ENCODE data around the gene TGM4.

The TGM4 gene

DNA sequence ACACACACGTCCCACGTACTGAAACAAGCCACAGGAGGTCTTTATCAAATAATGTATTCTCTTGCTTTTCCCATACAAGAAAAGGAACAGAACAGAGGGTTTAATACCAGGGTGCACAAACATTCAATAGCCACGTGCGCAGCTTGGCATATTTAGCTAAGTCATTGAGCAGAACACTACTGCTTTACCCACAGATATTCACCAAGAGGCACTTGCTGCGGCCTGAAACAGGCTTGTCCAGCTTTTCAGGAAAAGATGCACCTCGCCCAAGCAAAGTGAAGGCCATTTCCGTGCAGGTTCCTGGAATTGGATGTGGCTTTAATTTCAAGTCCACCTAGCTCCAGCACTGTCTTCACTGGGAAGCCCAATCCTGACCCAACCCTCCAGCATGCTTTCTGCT is 84.0 kb downstream of the TGM4 start:
- TF ChIP-seq, protein P1, sequence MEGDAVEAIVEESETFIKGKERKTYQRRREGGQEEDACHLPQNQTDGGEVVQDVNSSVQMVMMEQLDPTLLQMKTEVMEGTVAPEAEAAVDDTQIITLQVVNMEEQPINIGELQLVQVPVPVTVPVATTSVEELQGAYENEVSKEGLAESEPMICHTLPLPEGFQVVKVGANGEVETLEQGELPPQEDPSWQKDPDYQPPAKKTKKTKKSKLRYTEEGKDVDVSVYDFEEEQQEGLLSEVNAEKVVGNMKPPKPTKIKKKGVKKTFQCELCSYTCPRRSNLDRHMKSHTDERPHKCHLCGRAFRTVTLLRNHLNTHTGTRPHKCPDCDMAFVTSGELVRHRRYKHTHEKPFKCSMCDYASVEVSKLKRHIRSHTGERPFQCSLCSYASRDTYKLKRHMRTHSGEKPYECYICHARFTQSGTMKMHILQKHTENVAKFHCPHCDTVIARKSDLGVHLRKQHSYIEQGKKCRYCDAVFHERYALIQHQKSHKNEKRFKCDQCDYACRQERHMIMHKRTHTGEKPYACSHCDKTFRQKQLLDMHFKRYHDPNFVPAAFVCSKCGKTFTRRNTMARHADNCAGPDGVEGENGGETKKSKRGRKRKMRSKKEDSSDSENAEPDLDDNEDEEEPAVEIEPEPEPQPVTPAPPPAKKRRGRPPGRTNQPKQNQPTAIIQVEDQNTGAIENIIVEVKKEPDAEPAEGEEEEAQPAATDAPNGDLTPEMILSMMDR (IDR thresholded peaks at IDR 0.05; ENCODE audit: control extremely low read depth, extremely low read depth, low read depth, missing control alignments): no peak

DNA sequence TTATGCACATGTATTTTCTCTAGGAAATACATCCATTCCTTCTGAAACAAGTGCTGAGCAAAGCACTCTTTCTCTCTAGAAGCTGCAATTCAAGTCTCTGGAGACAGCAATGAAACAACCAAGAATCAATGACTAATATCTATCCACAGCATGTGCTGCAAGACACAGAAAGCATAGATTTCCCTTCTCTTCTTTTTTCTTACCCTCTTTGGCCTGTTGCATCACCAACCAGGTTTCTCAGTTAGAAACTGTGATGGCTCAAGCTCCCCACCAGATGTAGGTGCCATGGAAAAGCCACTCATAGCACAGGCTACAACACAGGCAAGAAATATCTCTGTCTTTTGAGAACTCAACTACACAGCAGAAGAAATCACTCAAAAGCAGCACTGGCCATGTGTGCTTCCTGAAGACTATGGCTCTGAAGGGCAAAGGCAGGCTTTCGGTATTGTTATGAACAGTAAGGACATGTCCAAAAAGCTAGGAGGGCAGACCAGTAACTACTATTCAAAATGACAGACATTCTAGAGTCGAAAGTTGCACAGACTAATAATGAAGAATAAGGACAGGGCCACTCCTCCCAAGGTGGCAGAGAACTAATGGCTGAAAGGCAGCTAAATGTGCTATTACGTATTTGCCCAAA is 86.1 kb downstream of the TGM4 start:
- TF ChIP-seq, protein P1 (IDR thresholded peaks at IDR 0.05; ENCODE audit: control extremely low read depth, extremely low read depth, low read depth, missing control alignments): no peak
- DNase-seq (ENCODE audit: extremely low spot score): no peak
- CTCF ChIA-PET: interaction anchor here (0.9 to 1.8 kb wide), 2 partner anchors 12 to 15 kb away, joined by 3 to 5 read pairs; no protein-coding TSS in a partner anchor
- POLR2A ChIA-PET: no interaction called here

More for the DNA sequence above, 84.0 kb downstream of the TGM4 start:
- ChIA-PET CTCF (interaction anchor here (1.1 kb wide), 1 partner anchor 25 kb away, joined by 3 read pairs; no protein-coding TSS in a partner anchor), POLR2A (no interaction called here)
- DNase-seq (ENCODE audit: extremely low spot score): no peak

DNA sequence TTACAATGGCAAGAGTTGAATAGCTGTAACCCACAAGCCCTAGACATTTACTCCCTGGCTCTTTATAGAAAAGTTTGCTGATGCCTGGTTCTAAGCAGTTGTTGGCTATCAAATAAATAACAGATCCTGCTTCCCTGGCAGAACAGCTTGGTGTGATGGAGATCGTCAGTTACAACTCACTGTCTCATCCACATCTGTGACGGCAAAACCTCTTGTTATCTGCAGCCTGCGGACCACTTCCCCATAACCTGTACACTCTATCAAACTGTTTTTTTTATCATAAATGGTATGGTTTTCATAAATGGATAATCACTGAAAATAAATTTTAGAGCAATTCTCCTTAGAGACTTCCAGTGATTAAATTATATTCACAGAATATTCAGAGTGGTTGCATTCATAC is 87.5 kb downstream of the TGM4 start:
- DNase-seq (ENCODE audit: extremely low spot score): no peak
- POLR2A ChIA-PET: no interaction called here
- TF ChIP-seq, protein P1 (IDR thresholded peaks at IDR 0.05; ENCODE audit: control extremely low read depth, extremely low read depth, low read depth, missing control alignments): no peak
- CTCF ChIA-PET: interaction anchor here (1.8 kb wide), 1 partner anchor 11 kb away, joined by 5 read pairs; no protein-coding TSS in a partner anchor

DNA sequence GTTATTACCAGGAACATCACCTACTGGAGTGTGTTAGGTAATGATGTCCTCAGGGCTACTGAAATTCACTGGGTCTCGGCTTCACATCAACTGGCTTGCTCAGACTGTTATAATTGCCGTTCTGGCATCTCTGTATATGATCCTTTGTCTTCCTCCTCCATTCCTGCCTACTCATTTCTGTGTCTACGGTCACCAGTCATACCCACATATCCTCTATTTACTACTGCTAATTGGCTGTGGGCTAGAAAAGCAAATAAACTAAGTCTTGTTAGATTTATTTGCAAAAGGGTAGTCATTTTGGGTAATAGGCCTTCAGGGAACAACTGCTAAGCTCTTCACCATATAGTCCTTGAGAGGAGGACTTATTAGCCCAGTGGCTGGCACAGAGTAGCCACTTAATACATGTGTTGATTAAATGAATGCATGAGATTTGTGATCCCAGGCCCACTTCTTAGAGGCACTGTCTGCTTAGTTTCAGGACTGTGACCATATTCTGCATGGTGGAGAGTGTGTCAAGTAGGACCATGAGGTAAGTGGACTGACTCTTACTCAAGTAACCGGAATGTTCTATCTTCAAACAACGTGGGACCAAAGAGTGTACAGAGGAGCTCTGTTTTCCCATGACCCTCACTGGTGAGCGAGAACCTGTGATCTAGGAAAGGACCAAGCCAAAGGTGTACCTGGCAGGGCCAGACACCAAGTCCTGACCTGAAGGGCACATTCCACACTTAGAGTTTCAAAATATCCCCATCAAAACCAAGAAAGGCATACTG is 88.4 kb downstream of the TGM4 start:
- CTCF ChIA-PET: interaction anchor here (1.6 kb wide), 1 partner anchor 8 kb away, joined by 4 read pairs; no protein-coding TSS in a partner anchor
- TF ChIP-seq, protein P1 (IDR thresholded peaks at IDR 0.05; ENCODE audit: control extremely low read depth, extremely low read depth, low read depth, missing control alignments): no peak
- DNase-seq (ENCODE audit: extremely low spot score): no peak
- POLR2A ChIA-PET: no interaction called here

DNA sequence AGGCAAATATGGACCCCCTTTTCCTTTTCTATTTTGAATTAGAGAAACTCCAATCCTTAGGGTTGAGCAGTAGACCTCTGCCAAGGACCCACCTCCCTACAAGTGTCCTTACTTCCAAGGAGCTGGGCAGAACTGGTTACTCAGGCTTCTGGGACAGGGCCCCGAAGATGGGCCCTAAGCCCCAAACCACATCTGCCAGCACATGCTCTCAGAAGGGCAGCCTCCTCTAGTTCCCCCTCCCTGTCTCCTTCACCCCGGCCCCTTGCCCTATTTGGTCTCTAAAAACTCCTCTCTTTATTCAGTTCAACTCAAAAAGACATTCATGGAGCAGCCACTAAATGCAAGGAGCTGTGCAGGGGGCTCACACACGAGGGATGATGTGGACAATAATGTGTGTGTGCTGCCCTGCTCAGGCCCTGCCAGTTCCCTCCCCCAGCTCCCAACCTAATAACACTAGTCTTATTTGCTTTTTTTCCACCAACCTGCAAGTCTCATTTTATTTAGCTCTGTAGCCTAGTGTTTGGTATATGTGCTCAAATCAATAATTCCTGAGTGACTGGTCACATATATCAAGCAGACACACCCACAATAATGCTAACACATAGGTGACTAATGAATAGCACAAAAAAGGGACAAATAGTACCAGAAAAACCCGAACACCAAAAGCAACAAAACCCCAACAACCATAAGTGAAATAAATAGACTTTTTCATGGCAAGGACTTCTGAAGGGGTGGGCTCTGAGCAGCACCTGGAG is 89.3 kb downstream of the TGM4 start:
- DNase-seq (ENCODE audit: extremely low spot score): no peak
- POLR2A ChIA-PET: no interaction called here
- CTCF ChIA-PET: interaction anchor here (1.6 kb wide), 1 partner anchor 9 kb away, joined by 4 read pairs; no protein-coding TSS in a partner anchor
- TF ChIP-seq, protein P1 (IDR thresholded peaks at IDR 0.05; ENCODE audit: control extremely low read depth, extremely low read depth, low read depth, missing control alignments): no peak
